ENCODE data around the gene ID4.

DNA sequence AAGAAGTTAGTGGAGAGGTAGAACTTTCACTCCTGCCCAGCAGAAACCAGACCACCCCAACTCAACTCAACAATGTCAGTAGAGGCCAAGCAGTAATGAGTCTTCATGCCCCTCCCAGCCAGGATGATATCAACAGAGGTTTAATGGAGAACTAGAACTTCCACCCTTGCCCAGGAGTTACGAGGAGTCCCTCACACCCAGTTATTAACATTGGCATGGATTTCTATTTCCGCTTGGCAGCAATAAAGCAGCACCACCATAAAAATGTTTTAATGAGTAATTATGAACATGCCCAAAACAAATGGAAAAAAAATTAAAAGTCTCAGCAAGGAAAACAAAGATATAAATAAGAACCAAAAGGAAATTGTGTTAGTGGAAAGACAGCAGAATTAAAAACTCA, 40.7 kb upstream of the ID4 start:
- TF ChIP-seq CTCF (IDR thresholded peaks at IDR 0.05; ENCODE audit: borderline replicate concordance, extremely low read depth, low read length, poor library complexity, severe bottlenecking) (no peak), EZH2 (IDR thresholded peaks at IDR 0.05; ENCODE audit: borderline replicate concordance, low read depth, low read length, severe bottlenecking) (no peak)

Data from DND-41 (cell line).